Esophagus muscularis mucosa (tissue), 4 donors: ENCODE measurements around the gene STOML2. TPM values are rescaled to one million over a fixed set of nuclear protein-coding genes. Genes with fewer than 3 reads are reported as not detected.

Experiments
- DNase-seq: peaks from one replicate; pipeline ENCODE4 v3.0.0-alpha.2; 2017; ENCODE audit errors: extremely low spot score
- H3K27ac ChIP-seq, 4 donors: fragments of 200-600 bp; sonication (generic); replicated peaks in 1 of 4; 1 replicate in 3 of 4; 2 replicates in 1 of 4; pipeline ENCODE4 v1.5.1; 2016 to 2019; ENCODE audit warnings: mild to moderate bottlenecking in 1 of 4
- H3K27me3 ChIP-seq, 4 donors: fragments of 200-600 bp; sonication (generic); one replicate each; pipeline versions ENCODE4 v1.5.1 to v1.6.0; 2016 to 2019
- H3K36me3 ChIP-seq, 4 donors: fragments of 200-600 bp; sonication (generic); one replicate each; pipeline ENCODE4 v1.5.1; 2016 to 2019
- H3K4me1 ChIP-seq, 4 donors: fragments of 200-600 bp; sonication (generic); one replicate each; pipeline ENCODE4 v1.5.1; 2016 to 2019
- H3K4me3 ChIP-seq, 4 donors: fragments of 200-600 bp; sonication (generic); 1 replicate in 2 of 4; 2 replicates in 2 of 4; pipeline ENCODE4 v1.5.1; 2016 to 2019; ENCODE audit warnings: mild to moderate bottlenecking in 4 of 4, moderate library complexity in 1 of 4
- H3K9me3 ChIP-seq, 4 donors: fragments of 200-600 bp; sonication (generic); 1 replicate in 3 of 4; 2 replicates in 1 of 4; pipeline ENCODE4 v1.5.1; 2016 to 2019
- EP300 ChIP-seq: sonication (generic); formaldehyde crosslinking; IDR thresholded peaks from one replicate; pipeline ENCODE4 v1.6.1; 2017; ENCODE audit warnings: antibody characterized with exemption
- POLR2A ChIP-seq: fragments of 450-650 bp; IDR thresholded peaks from one replicate; pipeline ENCODE4 v1.6.1; 2017; ENCODE audit warnings: antibody characterized with exemption, moderate library complexity, mild to moderate bottlenecking, low read depth
- POLR2AphosphoS5 ChIP-seq, 2 donors: sonication (generic); formaldehyde crosslinking; IDR thresholded peaks; one replicate each; pipeline ENCODE4 v1.6.1; 2017; ENCODE audit warnings: antibody characterized with exemption in 2 of 2
- WGBS: methylation state at CpG from one replicate; pipeline ENCODE4 v1.1.5; 2018; 5-methylcytosine and 5-hydroxymethylcytosine counted together
- intact Hi-C: fragments of 100-400 bp; cut with DNase I; formaldehyde crosslinking; loops from one replicate; pipeline ENCODE4 v1.15.1; 2023
- total RNA-seq, 4 donors: library from RNA; depleted of rRNA; stranded (reverse); fragments of >200 nt; gene quantifications; one replicate each; pipeline versions ENCODE4 v1.1.0 to v1.2.1, GENCODE V29; 2016
- TF ChIP-seq, protein P1 (sequence below), 3 experiments: fragments of 200-600 bp in 2 of 3; fragments of 450-650 bp in 1 of 3; sonication (generic) in 2 of 3; IDR thresholded peaks; one replicate each; pipeline ENCODE4 v1.5.1; 2017 to 2019; ENCODE audit warnings: antibody characterized with exemption in 3 of 3, mild to moderate bottlenecking in 2 of 3, moderate library complexity in 1 of 3

The STOML2 gene
- total RNA-seq, 4 donors from 2014 or later = 108 to 130 (median 123) TPM

DNA sequence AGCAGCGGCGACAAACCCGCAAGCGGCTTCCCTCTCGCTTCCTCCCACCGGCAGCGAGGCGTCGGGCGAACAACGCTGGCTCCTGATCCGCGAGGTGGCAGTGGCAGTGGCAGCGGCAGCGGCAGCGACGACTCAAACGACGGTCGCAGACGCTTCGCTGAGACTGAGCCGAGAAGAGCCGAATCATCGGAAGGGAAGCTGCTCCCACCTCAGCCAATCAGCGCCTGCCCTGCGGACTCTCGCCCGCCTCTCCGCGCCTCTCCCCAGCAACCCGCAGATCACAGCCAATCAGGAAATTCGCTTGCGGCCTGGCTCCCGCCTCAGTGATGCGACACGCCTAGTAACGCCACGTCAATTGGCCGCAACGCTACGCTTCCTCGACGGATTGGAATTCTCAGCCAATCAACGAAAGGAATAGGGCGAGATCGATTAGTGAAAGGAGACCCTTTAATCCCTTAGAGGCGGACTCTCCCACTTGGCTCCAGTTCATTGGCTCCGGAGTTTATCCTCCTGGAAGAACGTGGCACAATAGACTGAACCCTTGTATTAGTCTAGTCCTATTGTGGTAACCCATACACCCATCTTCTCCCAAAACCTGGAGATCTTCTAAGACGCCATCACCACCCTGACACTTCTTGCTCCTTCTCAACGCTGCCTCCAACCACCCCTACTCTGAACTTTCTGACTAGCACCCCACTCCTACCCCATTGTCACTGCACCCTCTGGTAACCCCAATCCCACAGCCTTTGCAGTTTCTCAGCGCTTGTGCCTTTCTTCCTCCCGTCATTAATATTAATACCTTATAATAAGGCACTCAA is 30.3 kb downstream of the STOML2 start, which contains the start of gene VCP:
TSS of gene VCP (minus strand) at position 165 of the 818 bp plus-strand sequence. CDS start 272 bp downstream, outside the sequence.
- H3K27me3 ChIP-seq = no peaks in the 10 kb centered on the region
- intact Hi-C loops = loop anchor here (5.0 kb wide), 1 partner anchor 85 kb away; the partner anchor contains the start of gene DNAJB5
- H3K4me3 ChIP-seq = peak within 1 kb of the TSS; percentile 85 to 100 (median 92)
- peaks cover 37 to 48% (median 42%) of the 10 kb centered on the region in 4 donors for H3K4me1 ChIP-seq
- peak; percentile 99 for DNase-seq
- H3K27ac ChIP-seq = peak within 1 kb of the TSS; percentile 98 to 100 (median 100)
- no peaks in the 10 kb centered on the region for H3K9me3 ChIP-seq
- no peak for TF ChIP-seq EP300
- peak; percentile 91 to 98 for TF ChIP-seq POLR2AphosphoS5 (IDR thresholded peaks at IDR 0.05)
- peak; percentile 81 for TF ChIP-seq POLR2A
- TF ChIP-seq, protein P1, sequence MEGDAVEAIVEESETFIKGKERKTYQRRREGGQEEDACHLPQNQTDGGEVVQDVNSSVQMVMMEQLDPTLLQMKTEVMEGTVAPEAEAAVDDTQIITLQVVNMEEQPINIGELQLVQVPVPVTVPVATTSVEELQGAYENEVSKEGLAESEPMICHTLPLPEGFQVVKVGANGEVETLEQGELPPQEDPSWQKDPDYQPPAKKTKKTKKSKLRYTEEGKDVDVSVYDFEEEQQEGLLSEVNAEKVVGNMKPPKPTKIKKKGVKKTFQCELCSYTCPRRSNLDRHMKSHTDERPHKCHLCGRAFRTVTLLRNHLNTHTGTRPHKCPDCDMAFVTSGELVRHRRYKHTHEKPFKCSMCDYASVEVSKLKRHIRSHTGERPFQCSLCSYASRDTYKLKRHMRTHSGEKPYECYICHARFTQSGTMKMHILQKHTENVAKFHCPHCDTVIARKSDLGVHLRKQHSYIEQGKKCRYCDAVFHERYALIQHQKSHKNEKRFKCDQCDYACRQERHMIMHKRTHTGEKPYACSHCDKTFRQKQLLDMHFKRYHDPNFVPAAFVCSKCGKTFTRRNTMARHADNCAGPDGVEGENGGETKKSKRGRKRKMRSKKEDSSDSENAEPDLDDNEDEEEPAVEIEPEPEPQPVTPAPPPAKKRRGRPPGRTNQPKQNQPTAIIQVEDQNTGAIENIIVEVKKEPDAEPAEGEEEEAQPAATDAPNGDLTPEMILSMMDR (IDR thresholded peaks at IDR 0.05) = no peak
- WGBS = 10% methylated on average over 23 of the region's 54 CpGs
- peaks cover 4 to 38% (median 19%) of the 10 kb centered on the region in 4 donors for H3K36me3 ChIP-seq

DNA sequence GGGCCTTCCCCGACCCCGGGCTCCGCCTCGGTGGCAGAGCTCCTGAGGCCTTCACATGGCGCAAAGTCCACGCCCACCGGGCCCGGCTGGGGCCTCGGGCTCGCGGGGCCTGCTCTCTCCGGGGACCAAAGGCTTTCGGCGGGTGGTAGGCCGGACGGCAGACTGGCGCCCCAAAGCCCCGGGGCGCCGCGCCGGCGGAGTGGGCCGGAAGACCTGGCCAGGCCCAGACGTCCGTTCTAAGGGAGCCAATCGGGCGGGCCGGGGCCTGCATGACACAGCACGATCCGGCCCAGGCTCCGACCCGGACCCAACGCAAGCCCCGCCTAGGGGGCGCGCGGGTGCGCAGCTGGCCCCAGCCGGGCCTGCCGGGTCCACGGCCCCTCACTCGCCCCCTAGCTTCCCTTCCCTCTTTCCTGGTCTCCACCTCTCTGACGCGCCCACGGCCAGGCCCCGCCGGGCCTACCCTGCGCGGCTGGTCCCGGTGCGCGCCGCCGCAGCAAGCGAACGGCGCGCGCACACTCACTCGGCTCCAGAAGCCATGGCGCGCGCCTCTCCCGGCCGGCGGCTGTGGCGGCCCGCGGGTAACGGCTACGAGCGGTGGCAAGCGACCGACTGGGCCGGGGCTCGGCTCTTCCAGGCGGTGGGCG is 31.0 kb downstream of the STOML2 start:
- Histone ChIP-seq H3K36me3 (peaks cover 11 to 45% (median 26%) of the 10 kb centered on the region in 4 donors), H3K9me3 (no peaks in the 10 kb centered on the region), H3K4me1 (peaks cover 37 to 52% (median 47%) of the 10 kb centered on the region in 4 donors), H3K27ac (peak overlapping the region; percentile 98 to 100 (median 100)), H3K27me3 (no peaks in the 10 kb centered on the region), H3K4me3 (peak overlapping the region; percentile 85 to 100 (median 92))
- TF ChIP-seq, protein P1 (IDR thresholded peaks at IDR 0.05) = peak; percentile 20 to 37 (median 34)
- peak; percentile 66 to 67 for TF ChIP-seq POLR2AphosphoS5 (IDR thresholded peaks at IDR 0.05)
- peak; percentile 76 for TF ChIP-seq POLR2A
- no peak for TF ChIP-seq EP300
- intact Hi-C loops = loop anchor here (5.0 kb wide), 1 partner anchor 85 kb away; the partner anchor contains the start of gene DNAJB5
- under 1% methylated on average over 53 of the region's 79 CpGs for WGBS
- DNase-seq = peak; percentile 95

DNA sequence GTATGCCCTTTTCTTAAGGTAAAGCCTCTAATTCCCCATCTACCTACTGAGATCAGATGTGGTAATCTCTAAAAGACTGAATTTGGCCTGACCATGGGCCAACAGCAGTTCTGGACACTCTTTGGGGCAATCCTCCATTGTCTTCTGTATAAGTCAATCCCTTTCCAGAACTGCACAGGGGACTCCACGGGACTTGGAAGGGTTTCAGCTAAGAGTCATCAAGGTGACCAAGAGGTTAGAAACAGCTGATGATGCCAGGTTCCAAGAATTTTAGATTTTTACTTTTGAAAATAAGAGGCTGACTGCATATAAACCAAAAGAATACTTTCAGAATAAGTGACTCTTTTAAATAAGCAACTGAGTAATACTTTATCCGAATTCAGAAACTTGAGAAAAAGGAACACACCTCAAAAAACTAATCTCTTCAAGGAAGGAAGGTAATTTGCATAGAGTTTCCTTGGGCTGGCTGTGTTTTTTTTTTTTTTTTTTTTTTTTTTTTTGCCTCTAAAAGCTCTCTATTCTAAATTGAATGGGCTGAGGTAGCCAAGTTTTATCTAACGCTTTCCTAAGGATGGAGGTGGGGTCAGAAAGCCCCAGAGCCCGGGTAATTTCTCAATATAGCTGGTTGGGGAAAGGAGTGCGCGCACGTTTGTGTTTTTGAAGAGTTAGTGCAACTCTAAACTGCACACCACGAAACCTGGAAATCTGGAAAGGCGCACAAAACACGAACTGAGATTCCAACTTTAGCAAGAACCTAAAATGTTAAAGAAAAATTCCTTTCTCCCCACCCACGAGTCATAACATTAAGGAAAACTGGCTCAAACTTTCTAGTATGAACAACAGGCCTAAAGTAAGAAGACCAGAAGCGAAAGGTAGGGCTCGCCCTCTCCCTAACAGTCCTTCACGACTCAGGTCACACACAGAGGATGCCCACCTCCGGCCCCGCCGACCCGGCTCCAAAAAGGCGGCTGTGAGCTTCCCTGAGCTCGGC is 31.8 kb downstream of the STOML2 start:
- no peaks in the 10 kb centered on the region for H3K9me3 ChIP-seq
- peak overlapping the region; percentile 85 to 100 (median 92) for H3K4me3 ChIP-seq
- H3K27me3 ChIP-seq = no peaks in the 10 kb centered on the region
- peaks cover 20 to 45% (median 30%) of the 10 kb centered on the region in 4 donors for H3K36me3 ChIP-seq
- peak overlapping the region; percentile 98 to 100 (median 100) for H3K27ac ChIP-seq
- DNase-seq = no peak
- TF ChIP-seq POLR2A (no peak), EP300 (no peak), POLR2AphosphoS5 (IDR thresholded peaks at IDR 0.05) (no peak)
- TF ChIP-seq, protein P1 (IDR thresholded peaks at IDR 0.05) = no peak
- under 1% methylated on average over 16 of the region's 20 CpGs for WGBS
- intact Hi-C loops = loop anchor here (5.0 kb wide), 1 partner anchor 84 kb away; the partner anchor contains the start of gene DNAJB5
- H3K4me1 ChIP-seq = peaks cover 37 to 54% (median 47%) of the 10 kb centered on the region in 4 donors

DNA sequence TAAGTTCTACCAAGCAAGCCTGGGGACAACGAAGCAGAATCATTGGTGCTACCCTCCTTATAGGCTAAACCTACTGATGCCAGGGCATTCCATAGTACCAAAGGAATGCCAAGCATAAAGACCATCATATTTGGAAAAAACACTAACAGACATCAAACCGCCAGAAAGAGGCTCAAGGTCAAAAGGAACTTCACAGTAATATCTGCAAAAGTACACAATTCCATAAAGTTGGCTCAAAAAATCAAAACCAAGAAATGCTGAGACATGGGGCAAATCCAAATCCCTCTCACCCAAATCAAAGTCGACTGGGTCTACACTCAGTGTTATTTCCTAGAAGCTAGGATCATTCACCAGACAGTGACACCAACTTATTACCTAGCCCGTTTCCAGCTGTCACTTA is 33.9 kb downstream of the STOML2 start:
- 65% methylated on average over 4 of the region's 4 CpGs for WGBS
- intact Hi-C loops = no loop called here
- Histone ChIP-seq H3K27ac (peak overlapping the region in 3 of 4 donors; percentile 24 to 100 (median 100)), H3K36me3 (peaks cover 41 to 45% (median 42%) of the 10 kb centered on the region in 4 donors), H3K27me3 (no peaks in the 10 kb centered on the region), H3K4me1 (peaks cover 37 to 54% (median 47%) of the 10 kb centered on the region in 4 donors), H3K4me3 (no peak overlapping the region), H3K9me3 (no peaks in the 10 kb centered on the region)
- no peak for DNase-seq
- TF ChIP-seq POLR2AphosphoS5 (IDR thresholded peaks at IDR 0.05) (no peak), POLR2A (no peak), EP300 (no peak)
- TF ChIP-seq, protein P1 (IDR thresholded peaks at IDR 0.05) = no peak
